PC-3 (cell line): Measurements from ENCODE around the gene ZSCAN32. TPM values are rescaled to one million over a fixed set of nuclear protein-coding genes. Genes with fewer than 3 reads are reported as not detected.

Experiments used
- ATAC-seq: fragments of 200-7000 bp; cut with Tn5 transposase; 2 replicates; pipeline ENCODE4 v1.9.1; 2020; ENCODE audit warnings: mild to moderate bottlenecking, moderate library complexity
- BruUV-seq: library from RNA; stranded (reverse); fragments of 400-500 nt; replicated peaks from 2 replicates; lab custom pipeline; 2021; lab: Mats Ljungman, UMichigan
- CTCF ChIA-PET: fragments of 300-600 bp; sonication (Branson Sonifier 250); formaldehyde crosslinking; loops from one replicate; lab custom pipeline; 2022; ENCODE audit warnings: antibody characterized with exemption; lab: Charles Lee
- POLR2A ChIA-PET: fragments of 300-600 bp; sonication (Branson Sonifier 250); formaldehyde crosslinking; loops from one replicate; lab custom pipeline; 2022; ENCODE audit warnings: antibody characterized with exemption; ENCODE audit not compliant: unreplicated experiment; lab: Charles Lee
- DNase-seq: peaks from one replicate; pipeline ENCODE4 v3.0.0-alpha.2; 2015
- H2AFZ ChIP-seq: fragments of 300-600 bp; sonication (generic); 2 replicates; pipeline ENCODE4 v1.6.0; 2016; ENCODE audit warnings: antibody characterized with exemption, low read length
- H3F3A ChIP-seq: fragments of 300-600 bp; sonication (generic); one replicate; pipeline ENCODE4 v1.6.0; 2017; ENCODE audit warnings: antibody characterized with exemption, low read length, control low read depth, mild to moderate bottlenecking; ENCODE audit not compliant: unreplicated experiment
- H3K27ac ChIP-seq: fragments of 300-600 bp; sonication (generic); 2 replicates; pipeline ENCODE4 v1.5.1; 2016; ENCODE audit warnings: mild to moderate bottlenecking, low read length
- H3K27me3 ChIP-seq: fragments of 300-600 bp; sonication (generic); 2 replicates; pipeline ENCODE4 v1.6.1; 2016; ENCODE audit warnings: low read length, mixed read lengths
- H3K36me3 ChIP-seq: fragments of 300-600 bp; sonication (generic); 2 replicates; pipeline ENCODE4 v1.6.1; 2016; ENCODE audit warnings: low read depth, mixed run types, low read length, mixed read lengths
- H3K4me1 ChIP-seq: fragments of 300-600 bp; sonication (generic); 2 replicates; pipeline ENCODE4 v1.5.1; 2016; ENCODE audit warnings: low read length; ENCODE audit not compliant: insufficient read depth
- H3K4me2 ChIP-seq: fragments of 300-600 bp; sonication (generic); 2 replicates; pipeline ENCODE4 v1.6.0; 2016; ENCODE audit warnings: low read length
- H3K4me3 ChIP-seq: fragments of 300-600 bp; sonication (generic); 2 replicates; pipeline ENCODE4 v1.5.1; 2016; ENCODE audit warnings: mild to moderate bottlenecking, low read length, mixed read lengths
- H3K79me2 ChIP-seq: fragments of 300-600 bp; sonication (generic); 2 replicates; pipeline ENCODE4 v1.6.1; 2017; ENCODE audit warnings: low read length, mixed read lengths
- H3K9ac ChIP-seq: fragments of 300-600 bp; sonication (generic); 2 replicates; pipeline ENCODE4 v1.6.0; 2016; ENCODE audit warnings: mild to moderate bottlenecking, low read length
- H3K9me2 ChIP-seq: fragments of 300-600 bp; sonication (generic); replicated peaks from 2 replicates; pipeline ENCODE4 v1.6.1; 2016; ENCODE audit warnings: mixed run types, low read length, mixed read lengths
- H3K9me3 ChIP-seq: fragments of 300-600 bp; sonication (generic); 2 replicates; pipeline ENCODE4 v1.6.1; 2016; ENCODE audit warnings: low read length, mixed read lengths
- H4K20me1 ChIP-seq: fragments of 300-600 bp; sonication (generic); 2 replicates; pipeline ENCODE4 v1.6.1; 2016; ENCODE audit warnings: low read length, mixed read lengths
- EZH2 ChIP-seq: fragments of 300-600 bp; sonication (generic); IDR thresholded peaks from one replicate; pipeline ENCODE4 v1.6.1; 2017; ENCODE audit warnings: antibody characterized with exemption, mild to moderate bottlenecking, low read length; ENCODE audit not compliant: unreplicated experiment
- EZH2phosphoT487 ChIP-seq: fragments of 300-600 bp; sonication (generic); IDR thresholded peaks from 2 replicates; pipeline ENCODE4 v1.6.1; 2018; ENCODE audit warnings: mild to moderate bottlenecking, antibody characterized with exemption, low read length, borderline replicate concordance
- intact Hi-C: fragments of 100-400 bp; cut with micrococcal nuclease; formaldehyde crosslinking; loops from 2 replicates; pipeline ENCODE4 v1.9.0; 2023
- total RNA-seq: library from RNA; depleted of rRNA; stranded (reverse); fragments of >200 nt; gene quantifications from 2 replicates; pipeline ENCODE4 v1.2.3, GENCODE V29; 2014
- TF ChIP-seq, protein P1 (sequence below): fragments of 300-600 bp; sonication (generic); conservative IDR thresholded peaks from 2 replicates; pipeline ENCODE4 v1.5.1; 2017; ENCODE audit warnings: antibody characterized with exemption, low read depth, mild to moderate bottlenecking, low read length

Gene ZSCAN32
- total RNA-seq, 1 experiment from 2014 or later, result 7.5 TPM

DNA sequence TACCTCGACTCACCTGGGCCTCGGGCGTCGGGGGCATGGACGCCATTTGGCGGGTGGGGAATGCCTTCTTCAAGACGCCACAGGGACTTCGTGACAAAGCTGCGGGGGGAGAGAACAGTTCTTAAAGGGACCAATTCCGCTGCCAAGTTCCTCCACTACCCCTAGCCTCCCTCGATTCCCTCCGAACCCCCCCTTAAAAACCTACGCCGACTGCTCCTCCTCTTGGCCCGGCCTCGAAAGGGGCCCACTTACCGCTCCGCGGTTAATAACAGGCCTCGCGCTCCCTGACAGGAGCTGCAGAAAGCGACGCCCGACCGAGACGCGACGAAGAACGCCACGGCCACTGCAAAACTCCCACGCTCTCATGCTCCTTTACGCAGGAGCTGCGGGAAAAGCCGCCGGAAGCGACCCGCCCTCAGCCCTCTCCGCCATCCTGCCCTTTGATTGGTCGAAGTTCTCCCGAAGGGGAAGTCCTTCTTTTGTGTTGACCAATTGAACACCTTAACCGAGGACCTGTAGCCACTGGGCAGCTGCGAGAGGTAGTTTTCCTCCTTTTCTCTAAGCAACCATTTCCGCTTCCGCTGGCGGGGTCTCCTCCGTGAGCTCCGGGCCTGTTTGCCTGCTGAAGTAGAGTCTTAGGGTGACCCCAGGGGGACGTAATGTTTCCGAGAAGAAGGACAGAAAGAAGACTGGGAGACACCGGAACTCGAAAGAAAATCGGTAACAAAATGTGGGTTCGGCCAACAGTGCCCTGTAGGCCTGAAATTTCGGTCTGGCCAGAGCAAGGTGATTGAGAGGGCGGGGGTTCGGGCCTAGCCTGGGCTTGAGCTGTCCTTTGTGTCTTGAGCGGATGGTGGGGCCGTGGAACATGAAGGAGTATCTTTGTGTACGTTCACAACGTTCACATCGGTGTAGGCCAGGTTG lies 42.6 kb upstream of the ZSCAN32 start, which contains the start of the genes NAA60 and ZNF597:
TSS of gene NAA60 (plus strand) at position 573 of the 924 bp plus-strand sequence. CDS start 32,548 bp downstream, outside the sequence.
TSS of gene ZNF597 (minus strand) at position 397 of the 924 bp plus-strand sequence. CDS start at position 46, 351 bp downstream.
- DNase-seq (no peak), ATAC-seq (no peak)
- intact Hi-C loops, result no loop called here
- Histone ChIP-seq H3K27me3 (no peaks in the 10 kb centered on the region), H3K9me2 (no peaks in the 10 kb centered on the region), H3K27ac (no peak within 1 kb of the TSS), H3K4me3 (no peak within 1 kb of the TSS), H3K9me3 (no peaks in the 10 kb centered on the region), H3F3A (no peaks in the 10 kb centered on the region), H3K36me3 (no peaks in the 10 kb centered on the region), H3K79me2 (no peaks in the 10 kb centered on the region), H3K4me1 (no peaks in the 10 kb centered on the region), H4K20me1 (no peaks in the 10 kb centered on the region), H3K9ac (no peak within 1 kb of the TSS), H3K4me2 (no peak within 1 kb of the TSS), H2AFZ (no peak within 1 kb of the TSS)
- BruUV-seq, result no TSS peak
- CTCF ChIA-PET, result no interaction called here
- POLR2A ChIA-PET, result no interaction called here
- TF ChIP-seq EZH2phosphoT487 (no peak), EZH2 (no peak)
- TF ChIP-seq, protein P1, sequence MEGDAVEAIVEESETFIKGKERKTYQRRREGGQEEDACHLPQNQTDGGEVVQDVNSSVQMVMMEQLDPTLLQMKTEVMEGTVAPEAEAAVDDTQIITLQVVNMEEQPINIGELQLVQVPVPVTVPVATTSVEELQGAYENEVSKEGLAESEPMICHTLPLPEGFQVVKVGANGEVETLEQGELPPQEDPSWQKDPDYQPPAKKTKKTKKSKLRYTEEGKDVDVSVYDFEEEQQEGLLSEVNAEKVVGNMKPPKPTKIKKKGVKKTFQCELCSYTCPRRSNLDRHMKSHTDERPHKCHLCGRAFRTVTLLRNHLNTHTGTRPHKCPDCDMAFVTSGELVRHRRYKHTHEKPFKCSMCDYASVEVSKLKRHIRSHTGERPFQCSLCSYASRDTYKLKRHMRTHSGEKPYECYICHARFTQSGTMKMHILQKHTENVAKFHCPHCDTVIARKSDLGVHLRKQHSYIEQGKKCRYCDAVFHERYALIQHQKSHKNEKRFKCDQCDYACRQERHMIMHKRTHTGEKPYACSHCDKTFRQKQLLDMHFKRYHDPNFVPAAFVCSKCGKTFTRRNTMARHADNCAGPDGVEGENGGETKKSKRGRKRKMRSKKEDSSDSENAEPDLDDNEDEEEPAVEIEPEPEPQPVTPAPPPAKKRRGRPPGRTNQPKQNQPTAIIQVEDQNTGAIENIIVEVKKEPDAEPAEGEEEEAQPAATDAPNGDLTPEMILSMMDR, result no peak

DNA sequence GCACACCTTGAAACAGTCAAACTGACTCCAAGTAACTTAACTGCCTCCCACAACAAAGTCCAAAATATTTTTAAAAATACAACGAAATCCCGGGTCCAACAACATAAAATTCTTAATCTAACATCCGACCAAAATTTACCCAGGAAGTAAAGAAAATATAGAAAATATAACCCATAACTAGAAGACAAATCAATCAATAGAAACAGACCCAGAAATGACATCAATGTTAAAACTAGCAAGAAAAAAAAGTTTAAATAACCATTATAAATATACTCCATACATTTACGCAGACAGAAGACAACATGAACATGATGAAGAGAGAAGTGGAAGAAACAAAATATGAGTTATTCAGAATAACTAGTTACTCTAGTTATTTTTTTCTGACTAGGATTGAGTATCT lies 38.8 kb upstream of the ZSCAN32 start:
- Histone ChIP-seq H2AFZ (no peak overlapping the region), H3K27me3 (no peaks in the 10 kb centered on the region), H3K27ac (no peak overlapping the region), H3K9me3 (no peaks in the 10 kb centered on the region), H3K4me3 (no peak overlapping the region), H3K36me3 (no peaks in the 10 kb centered on the region), H3K4me2 (no peak overlapping the region), H3K9me2 (no peaks in the 10 kb centered on the region), H3K4me1 (no peaks in the 10 kb centered on the region), H3K9ac (no peak overlapping the region), H3F3A (no peaks in the 10 kb centered on the region), H3K79me2 (no peaks in the 10 kb centered on the region), H4K20me1 (no peaks in the 10 kb centered on the region)
- POLR2A ChIA-PET, result no interaction called here
- intact Hi-C loops, result no loop called here
- ATAC-seq (no peak), DNase-seq (no peak)
- CTCF ChIA-PET, result no interaction called here
- no TSS peak for BruUV-seq
- no peak for TF ChIP-seq EZH2phosphoT487
- TF ChIP-seq, protein P1, result no peak
- no peak for TF ChIP-seq EZH2

DNA sequence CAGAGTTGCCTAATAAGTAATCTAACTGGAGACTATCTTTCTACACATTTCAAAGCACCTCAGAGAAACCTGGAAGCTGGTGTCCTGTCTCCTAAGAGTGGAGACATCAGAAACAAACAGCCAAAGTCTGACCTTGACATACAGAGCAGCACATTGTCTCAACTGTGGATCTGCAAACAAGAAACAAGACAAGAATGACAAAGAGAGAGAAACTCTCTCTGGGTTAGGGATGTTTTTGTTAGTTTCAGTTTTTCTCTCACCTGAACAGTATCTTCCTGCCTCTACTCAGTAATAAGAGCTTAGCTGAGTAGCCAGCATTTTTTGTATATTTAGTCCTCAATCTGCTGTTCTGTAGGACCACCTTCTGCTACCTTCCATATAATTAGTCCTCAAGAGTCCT lies 33.6 kb upstream of the ZSCAN32 start:
- ATAC-seq (no peak), DNase-seq (no peak)
- no peaks in the 10 kb centered on the region for H3K9me2 ChIP-seq
- no peak overlapping the region for H3K9ac ChIP-seq
- H3K79me2 ChIP-seq, result no peaks in the 10 kb centered on the region
- no peak overlapping the region for H2AFZ ChIP-seq
- no TSS peak for BruUV-seq
- no peak overlapping the region for H3K4me3 ChIP-seq
- no peaks in the 10 kb centered on the region for H3K36me3 ChIP-seq
- no peaks in the 10 kb centered on the region for H3K9me3 ChIP-seq
- no peak overlapping the region for H3K4me2 ChIP-seq
- no peaks in the 10 kb centered on the region for H3F3A ChIP-seq
- H4K20me1 ChIP-seq, result no peaks in the 10 kb centered on the region
- POLR2A ChIA-PET, result no interaction called here
- intact Hi-C loops, result no loop called here
- TF ChIP-seq EZH2, result no peak
- TF ChIP-seq EZH2phosphoT487, result no peak
- TF ChIP-seq, protein P1, result no peak
- CTCF ChIA-PET, result no interaction called here
- H3K27ac ChIP-seq, result no peak overlapping the region
- H3K4me1 ChIP-seq, result no peaks in the 10 kb centered on the region
- H3K27me3 ChIP-seq, result no peaks in the 10 kb centered on the region
